Neural cell (in vitro differentiated cells): ENCODE data around the gene FHOD3. TPM values are rescaled to one million over a fixed set of nuclear protein-coding genes. Genes with fewer than 3 reads are reported as not detected.

Experiments
- H2AFZ ChIP-seq: fragments of 200-600, 300-800 bp; sonication (generic), shearing (Covaris generic); 2 replicates; pipeline ENCODE4 v1.6.0; 2014; ENCODE audit warnings: low read depth, mild to moderate bottlenecking, antibody characterized with exemption, low read length, moderate library complexity
- H3F3A ChIP-seq: fragments of 200-600 bp; shearing (Covaris generic); 2 replicates; pipeline ENCODE4 v1.6.1; 2016; ENCODE audit warnings: mild to moderate bottlenecking, moderate library complexity, mixed read lengths, antibody characterized with exemption, low read length; ENCODE audit not compliant: insufficient read depth, poor library complexity, severe bottlenecking
- H3K27ac ChIP-seq: fragments of 200-600, 300-800 bp; sonication (generic), shearing (Covaris generic); 2 replicates; pipeline ENCODE4 v1.5.1; 2014; ENCODE audit warnings: mild to moderate bottlenecking, low read length, moderate library complexity
- H3K27me3 ChIP-seq: fragments of 300-800, 200-600 bp; sonication (generic), shearing (Covaris generic); 2 replicates; pipeline ENCODE4 v1.6.0; 2014; ENCODE audit warnings: mild to moderate bottlenecking, low read depth, low read length, moderate library complexity; ENCODE audit not compliant: insufficient read depth
- H3K36me3 ChIP-seq: fragments of 300-800, 200-600 bp; sonication (generic), shearing (Covaris generic); 2 replicates; pipeline ENCODE4 v1.5.1; 2014; ENCODE audit warnings: mild to moderate bottlenecking, antibody characterized with exemption, low read length, moderate library complexity; ENCODE audit not compliant: insufficient read depth
- H3K4me2 ChIP-seq: fragments of 300-800, 200-600 bp; sonication (generic), shearing (Covaris generic); 2 replicates; pipeline ENCODE4 v1.6.0; 2014; ENCODE audit warnings: mild to moderate bottlenecking, low read length
- H3K4me3 ChIP-seq: fragments of 300-800, 200-600 bp; sonication (generic), shearing (Covaris generic); 2 replicates; pipeline ENCODE4 v1.5.1; 2014; ENCODE audit warnings: mild to moderate bottlenecking, low read length, moderate library complexity
- H3K79me2 ChIP-seq: fragments of 200-600 bp; shearing (Covaris generic); replicated peaks from 2 replicates; pipeline ENCODE4 v1.6.0; 2014; ENCODE audit warnings: mild to moderate bottlenecking, low read length, moderate library complexity; ENCODE audit not compliant: insufficient read depth
- H3K9ac ChIP-seq: fragments of 300-800, 200-600 bp; sonication (generic), shearing (Covaris generic); 2 replicates; pipeline ENCODE4 v1.6.1; 2016; ENCODE audit warnings: mild to moderate bottlenecking, low read length, mixed read lengths
- H3K9me2 ChIP-seq: fragments of 200-600 bp; shearing (Covaris generic); 2 replicates; pipeline ENCODE4 v1.6.1; 2016; ENCODE audit warnings: mild to moderate bottlenecking, low read length, mixed read lengths; ENCODE audit not compliant: insufficient read depth
- H3K9me3 ChIP-seq: fragments of 200-600, 300-800 bp; sonication (generic), shearing (Covaris generic); 2 replicates; pipeline ENCODE4 v1.6.1; 2016; ENCODE audit warnings: mild to moderate bottlenecking, mixed run types, low read length, moderate library complexity, mixed read lengths
- H4K20me1 ChIP-seq: fragments of 200-600 bp; shearing (Covaris generic); 2 replicates; pipeline ENCODE4 v1.6.1; 2016; ENCODE audit warnings: mild to moderate bottlenecking, mixed run types; ENCODE audit not compliant: insufficient read depth
- CTCF ChIP-seq: fragments of 450-650 bp; IDR thresholded peaks from 2 replicates; pipeline ENCODE4 v1.5.1; 2014; ENCODE audit warnings: antibody characterized with exemption, mild to moderate bottlenecking, moderate library complexity; ENCODE audit not compliant: poor library complexity, severe bottlenecking
- EP300 ChIP-seq: fragments of 450-650 bp; conservative IDR thresholded peaks from 2 replicates; pipeline ENCODE4 v1.6.1; 2014; ENCODE audit warnings: antibody characterized with exemption, mild to moderate bottlenecking, moderate library complexity; ENCODE audit not compliant: poor library complexity, severe bottlenecking
- EZH2 ChIP-seq: fragments of 200-600, 300-800 bp; shearing (Covaris generic), sonication (generic); IDR thresholded peaks from 2 replicates; pipeline ENCODE4 v1.6.1; 2014; ENCODE audit warnings: antibody characterized with exemption, low read length, borderline replicate concordance, mild to moderate bottlenecking; ENCODE audit not compliant: insufficient read depth, poor library complexity, severe bottlenecking
- MXI1 ChIP-seq: fragments of 450-650 bp; conservative IDR thresholded peaks from 2 replicates; pipeline ENCODE4 v1.6.1; 2014; ENCODE audit warnings: antibody characterized with exemption, mild to moderate bottlenecking; ENCODE audit not compliant: poor library complexity, severe bottlenecking
- POLR2AphosphoS5 ChIP-seq: IDR thresholded peaks from 2 replicates; pipeline ENCODE4 v1.6.1; 2012
- RAD21 ChIP-seq: fragments of 450-650 bp; conservative IDR thresholded peaks from 2 replicates; pipeline ENCODE4 v1.6.1; 2014; ENCODE audit warnings: antibody characterized with exemption, mild to moderate bottlenecking, moderate library complexity
- SMC3 ChIP-seq: fragments of 450-650 bp; conservative IDR thresholded peaks from 2 replicates; pipeline ENCODE4 v1.6.1; 2014; ENCODE audit warnings: antibody characterized with exemption, mild to moderate bottlenecking, moderate library complexity; ENCODE audit not compliant: poor library complexity
- TAF1 ChIP-seq: IDR thresholded peaks from 2 replicates; pipeline ENCODE4 v1.6.1; 2012; ENCODE audit warnings: low read depth
- polyA plus RNA-seq: library from polyadenylated mRNA; depleted of rRNA; stranded (reverse); fragments of >200 nt; gene quantifications from 2 replicates; pipeline ENCODE4 v1.2.3, GENCODE V29; 2014
- TF ChIP-seq, protein P1 (sequence below): IDR thresholded peaks from 2 replicates; pipeline ENCODE4 v1.6.1; 2012; ENCODE audit warnings: borderline replicate concordance

FHOD3 gene
- polyA plus RNA-seq, 1 donor from 2014 or later = 19.4 TPM

- Histone ChIP-seq H3K27me3 (no peaks in the 10 kb centered on the region), H3F3A (no peaks in the 10 kb centered on the region), H3K4me2 (no peak overlapping the region), H3K36me3 (no peaks in the 10 kb centered on the region), H3K9me3 (no peaks in the 10 kb centered on the region), H3K9ac (no peak overlapping the region), H3K27ac (no peak overlapping the region), H3K79me2 (no peaks in the 10 kb centered on the region), H4K20me1 (no peaks in the 10 kb centered on the region), H3K9me2 (no peaks in the 10 kb centered on the region), H2AFZ (no peak overlapping the region), H3K4me3 (no peak overlapping the region)
- TF ChIP-seq EP300 = no peak
- TF ChIP-seq EZH2 = no peak
- TF ChIP-seq TAF1 = no peak
- TF ChIP-seq SMC3 = no peak
- TF ChIP-seq POLR2AphosphoS5 = no peak
- no peak for TF ChIP-seq MXI1
- no peak for TF ChIP-seq CTCF
- TF ChIP-seq, protein P1, sequence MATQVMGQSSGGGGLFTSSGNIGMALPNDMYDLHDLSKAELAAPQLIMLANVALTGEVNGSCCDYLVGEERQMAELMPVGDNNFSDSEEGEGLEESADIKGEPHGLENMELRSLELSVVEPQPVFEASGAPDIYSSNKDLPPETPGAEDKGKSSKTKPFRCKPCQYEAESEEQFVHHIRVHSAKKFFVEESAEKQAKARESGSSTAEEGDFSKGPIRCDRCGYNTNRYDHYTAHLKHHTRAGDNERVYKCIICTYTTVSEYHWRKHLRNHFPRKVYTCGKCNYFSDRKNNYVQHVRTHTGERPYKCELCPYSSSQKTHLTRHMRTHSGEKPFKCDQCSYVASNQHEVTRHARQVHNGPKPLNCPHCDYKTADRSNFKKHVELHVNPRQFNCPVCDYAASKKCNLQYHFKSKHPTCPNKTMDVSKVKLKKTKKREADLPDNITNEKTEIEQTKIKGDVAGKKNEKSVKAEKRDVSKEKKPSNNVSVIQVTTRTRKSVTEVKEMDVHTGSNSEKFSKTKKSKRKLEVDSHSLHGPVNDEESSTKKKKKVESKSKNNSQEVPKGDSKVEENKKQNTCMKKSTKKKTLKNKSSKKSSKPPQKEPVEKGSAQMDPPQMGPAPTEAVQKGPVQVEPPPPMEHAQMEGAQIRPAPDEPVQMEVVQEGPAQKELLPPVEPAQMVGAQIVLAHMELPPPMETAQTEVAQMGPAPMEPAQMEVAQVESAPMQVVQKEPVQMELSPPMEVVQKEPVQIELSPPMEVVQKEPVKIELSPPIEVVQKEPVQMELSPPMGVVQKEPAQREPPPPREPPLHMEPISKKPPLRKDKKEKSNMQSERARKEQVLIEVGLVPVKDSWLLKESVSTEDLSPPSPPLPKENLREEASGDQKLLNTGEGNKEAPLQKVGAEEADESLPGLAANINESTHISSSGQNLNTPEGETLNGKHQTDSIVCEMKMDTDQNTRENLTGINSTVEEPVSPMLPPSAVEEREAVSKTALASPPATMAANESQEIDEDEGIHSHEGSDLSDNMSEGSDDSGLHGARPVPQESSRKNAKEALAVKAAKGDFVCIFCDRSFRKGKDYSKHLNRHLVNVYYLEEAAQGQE = no peak
- TF ChIP-seq RAD21 = no peak
Measured at GRCh38 chr18:36697905-36698304, 400.4 kb downstream of the FHOD3 start.

DNA sequence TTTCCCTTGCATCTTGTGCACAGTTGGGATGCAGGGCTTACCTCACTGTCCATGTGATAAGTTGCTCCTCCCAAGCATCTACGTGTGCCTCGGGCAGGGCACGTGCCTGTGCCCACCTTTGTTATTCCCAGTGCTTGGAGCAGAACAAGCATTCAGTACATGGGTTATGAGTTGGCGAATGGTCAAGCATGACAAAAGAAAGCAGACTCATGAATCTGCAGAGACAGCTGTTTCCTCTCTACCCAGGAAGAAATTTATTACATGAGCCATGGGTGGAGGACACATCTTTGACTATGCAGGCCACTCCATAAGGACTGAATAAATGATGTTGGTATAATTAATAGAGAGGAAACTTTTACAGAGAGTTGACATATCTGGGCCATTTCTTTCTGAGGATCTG lies 403.4 kb downstream of the FHOD3 start:
- H2AFZ ChIP-seq = no peak overlapping the region
- H3K9me3 ChIP-seq = peaks cover 3% of the 10 kb centered on the region
- H3K9me2 ChIP-seq = no peaks in the 10 kb centered on the region
- H3K27ac ChIP-seq = no peak overlapping the region
- no peaks in the 10 kb centered on the region for H3F3A ChIP-seq
- TF ChIP-seq CTCF (no peak), TAF1 (no peak), SMC3 (no peak), MXI1 (no peak), EP300 (no peak), RAD21 (no peak), EZH2 (no peak), POLR2AphosphoS5 (no peak)
- TF ChIP-seq, protein P1 = no peak
- H3K9ac ChIP-seq = no peak overlapping the region
- no peaks in the 10 kb centered on the region for H3K27me3 ChIP-seq
- no peak overlapping the region for H3K4me2 ChIP-seq
- no peak overlapping the region for H3K4me3 ChIP-seq
- no peaks in the 10 kb centered on the region for H4K20me1 ChIP-seq
- no peaks in the 10 kb centered on the region for H3K79me2 ChIP-seq
- no peaks in the 10 kb centered on the region for H3K36me3 ChIP-seq
